AML-193 (cell line): ENCODE data around the gene PGM2.
"Not testable (repeated sequence)": the region's sequence is repeated elsewhere in the genome, so short reads cannot be mapped to it uniquely, and the experiment has no call there.

ENCODE experiments used
- DNase-seq, 2 experiments: peaks; one replicate each; lab custom pipeline; 2025; lab: John Stamatoyannopoulos, UW

Gene PGM2

DNA sequence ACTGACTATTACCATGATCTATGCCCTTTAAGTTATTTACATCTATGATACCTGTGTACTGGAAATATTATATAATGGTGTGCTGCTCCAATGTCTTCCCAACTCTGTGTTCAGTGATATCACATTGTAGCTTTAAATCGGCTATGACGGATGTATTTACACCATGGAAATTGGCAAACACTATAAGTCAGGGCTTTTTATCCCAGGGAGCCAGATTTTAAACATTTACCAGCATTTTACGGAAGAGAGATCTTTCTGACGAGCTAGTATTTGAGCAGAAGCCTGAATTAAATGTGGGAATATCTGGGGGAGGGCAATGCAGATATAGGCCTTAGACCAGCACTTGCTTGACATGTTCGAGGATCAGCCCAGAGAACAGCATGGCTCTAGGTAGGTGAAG, 7.7 kb upstream of the PGM2 start:
- no peak for DNase-seq

DNA sequence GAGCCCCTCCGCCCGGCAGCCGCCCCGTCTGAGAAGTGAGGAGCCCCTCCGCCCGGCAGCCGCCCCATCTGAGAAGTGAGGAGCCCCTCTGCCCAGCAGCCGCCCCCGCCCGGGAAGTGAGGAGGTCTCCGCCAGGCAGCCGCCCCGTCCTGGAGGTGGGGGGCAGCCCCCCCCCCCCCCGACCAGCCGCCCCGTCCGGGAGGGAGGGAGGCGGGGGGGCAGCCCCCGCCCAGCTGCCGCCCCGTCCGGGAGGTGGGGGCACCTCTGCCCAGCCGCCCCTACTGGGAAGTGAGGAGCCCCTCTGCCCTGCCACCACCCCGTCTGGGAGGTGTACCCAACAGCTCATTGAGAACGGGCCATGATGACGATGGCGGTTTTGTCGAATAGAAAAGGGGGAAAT, 6.0 kb upstream of the PGM2 start:
- not testable (repeated sequence) for DNase-seq

DNA sequence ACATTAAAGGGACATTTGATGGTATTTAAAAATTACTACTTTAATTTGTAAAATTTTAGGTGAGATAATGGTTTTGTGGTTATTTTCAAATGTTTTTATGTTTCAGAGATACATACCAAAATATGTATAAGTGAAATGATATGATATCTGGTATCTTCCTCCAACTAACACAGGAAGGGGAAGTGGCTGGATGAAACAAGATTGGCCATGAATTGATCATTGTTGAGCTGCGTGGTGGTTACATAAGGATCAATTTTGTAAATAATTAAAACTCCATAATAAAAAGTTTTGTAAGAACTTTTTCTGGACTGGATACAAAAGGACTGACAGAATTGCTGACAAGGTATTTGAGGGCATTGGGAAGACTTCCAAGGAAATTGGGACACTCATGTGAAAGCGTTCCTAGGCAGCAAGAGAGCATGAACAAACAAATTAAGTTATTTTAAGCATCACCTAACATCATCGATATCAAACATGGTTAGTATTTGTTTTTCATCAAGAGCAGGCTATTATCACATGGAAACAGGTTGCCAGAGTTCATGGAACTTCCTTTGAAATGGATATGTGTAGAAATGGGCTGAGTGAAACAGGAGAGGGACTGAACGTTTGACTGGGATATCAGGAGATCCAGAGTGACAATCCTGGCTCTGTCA, 4.4 kb upstream of the PGM2 start:
- DNase-seq: no peak

DNA sequence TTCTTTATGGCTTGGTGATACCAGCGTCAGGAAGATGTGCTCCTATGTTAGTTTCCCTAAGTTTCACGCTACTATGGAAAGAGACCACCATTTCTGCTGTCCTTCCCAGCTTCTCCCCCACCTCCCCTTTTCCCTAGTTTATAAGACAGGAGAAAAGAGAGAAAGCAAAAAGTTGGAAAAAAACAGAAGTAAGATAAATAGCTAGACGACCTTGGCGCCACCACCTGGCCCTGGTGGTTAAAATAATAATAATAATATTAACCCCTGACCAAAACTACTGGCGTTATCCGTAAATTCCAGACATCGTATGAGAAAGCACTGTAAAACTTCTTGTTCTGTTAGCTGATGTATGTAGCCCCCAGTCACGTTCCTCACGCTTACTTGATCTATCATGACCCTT, 985 bp upstream of the PGM2 start:
- DNase-seq: not testable (repeated sequence)

DNA sequence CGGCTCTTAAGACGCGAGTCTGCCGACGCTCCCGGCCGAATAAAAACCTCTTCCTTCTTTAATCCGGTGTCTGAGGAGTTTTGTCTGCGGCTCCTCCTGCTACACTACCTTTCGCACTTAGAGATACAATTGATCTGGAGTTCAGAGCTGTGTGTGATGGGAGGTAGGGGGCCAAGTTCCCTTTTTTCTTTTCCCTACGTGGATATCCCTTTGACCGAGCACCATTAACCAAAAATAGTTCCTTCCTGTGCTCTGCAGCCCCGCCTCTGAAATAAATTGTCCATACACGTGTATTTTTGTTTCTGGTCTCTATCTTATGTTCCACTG, 555 bp upstream of the PGM2 start:
- peak; percentile 81 to 82 for DNase-seq

DNA sequence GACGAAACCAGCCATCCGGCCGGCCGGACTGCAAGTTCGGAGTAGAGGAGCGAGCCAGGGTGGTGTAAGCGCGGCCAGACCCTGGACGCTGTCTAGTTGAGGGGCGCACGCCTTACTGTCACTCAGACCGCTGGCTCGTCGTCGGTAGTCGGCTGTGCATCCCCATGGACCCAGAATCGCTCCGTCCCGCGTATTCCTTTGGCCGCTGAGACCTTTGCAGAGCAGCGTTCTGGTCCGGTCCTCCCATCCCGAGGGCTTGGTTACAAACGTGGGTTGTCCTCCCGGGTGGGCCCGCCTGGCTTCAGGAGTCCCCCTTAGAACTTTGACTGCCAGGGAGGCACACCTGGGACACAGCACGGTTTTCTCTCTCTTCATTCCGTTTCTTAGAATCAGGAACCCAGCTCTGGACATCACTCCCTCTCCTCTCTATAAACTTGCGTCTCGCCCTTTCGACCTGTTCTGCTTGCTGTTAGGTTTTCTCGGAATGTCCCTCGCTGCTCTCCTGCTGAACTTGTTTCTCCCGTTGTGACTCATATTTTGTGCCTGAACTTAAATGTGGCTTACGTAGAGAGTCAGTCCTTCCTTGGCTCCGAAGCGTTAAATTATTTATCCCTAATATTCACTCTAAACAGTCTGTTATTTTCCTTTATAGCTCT, 672 bp downstream of the PGM2 start:
- peak in 1 of 2 experiments; percentile 17 for DNase-seq

DNA sequence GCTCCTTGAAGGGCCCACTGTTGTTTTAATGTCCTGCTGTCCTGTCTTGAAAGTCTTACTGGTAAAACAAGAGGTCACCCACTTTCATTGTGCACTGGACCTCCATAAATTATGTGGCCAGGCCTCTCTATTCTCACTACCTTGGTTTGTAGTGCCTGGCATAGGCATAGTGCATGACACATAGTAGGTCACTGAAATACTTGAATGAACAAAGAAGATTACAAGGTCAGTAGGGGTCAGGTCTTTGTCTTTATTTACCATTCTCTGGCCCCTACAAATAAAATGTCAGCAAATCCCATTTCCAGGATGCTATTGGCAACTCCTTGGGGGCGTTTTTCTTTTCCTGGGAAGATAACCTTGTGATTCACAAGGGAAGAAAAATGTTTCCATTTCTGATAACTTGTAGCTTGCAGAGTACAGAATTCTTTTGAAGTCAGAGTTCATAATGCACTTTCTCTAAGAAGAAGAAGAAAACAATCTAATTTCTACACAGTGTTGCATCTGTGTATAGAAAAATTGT, 1.4 kb downstream of the PGM2 start:
- DNase-seq: no peak

DNA sequence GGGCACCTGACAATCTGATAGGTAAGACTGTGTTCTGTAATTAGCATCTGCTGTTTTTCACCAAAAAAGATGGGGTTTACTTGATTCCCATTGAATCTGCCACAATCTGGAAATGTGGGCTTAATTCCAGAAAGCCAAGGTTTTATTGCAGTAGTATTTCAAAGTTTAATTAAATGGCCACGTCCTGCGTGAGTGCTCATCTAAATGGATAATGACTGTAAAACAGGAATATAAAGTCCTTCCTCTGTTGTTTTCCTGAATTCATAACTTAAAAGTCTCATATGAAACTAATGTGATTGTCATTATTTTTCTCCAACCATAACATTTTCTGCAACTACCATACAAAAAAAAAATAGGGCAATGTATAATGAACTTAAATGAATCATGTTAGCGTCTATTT, 2.4 kb downstream of the PGM2 start:
- DNase-seq: no peak

DNA sequence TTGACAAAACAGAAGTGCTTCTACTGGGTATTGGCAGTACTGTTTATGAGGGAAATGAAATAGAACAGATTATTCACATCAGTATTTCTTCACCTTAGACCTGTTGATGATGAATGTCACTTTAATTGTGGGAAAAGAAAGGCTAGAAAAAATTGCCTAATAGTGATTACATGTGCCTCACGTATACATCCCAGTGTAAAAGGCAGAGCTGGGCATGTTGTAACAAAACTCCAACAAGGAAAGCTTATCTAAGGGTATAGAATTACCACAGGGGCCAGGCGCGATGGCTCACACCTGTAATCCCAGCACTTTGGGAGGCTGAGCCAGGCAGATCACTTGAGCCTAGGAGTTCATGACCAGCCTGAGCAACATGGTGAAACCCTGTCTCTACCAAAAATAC, 4.2 kb downstream of the PGM2 start:
- DNase-seq: no peak

DNA sequence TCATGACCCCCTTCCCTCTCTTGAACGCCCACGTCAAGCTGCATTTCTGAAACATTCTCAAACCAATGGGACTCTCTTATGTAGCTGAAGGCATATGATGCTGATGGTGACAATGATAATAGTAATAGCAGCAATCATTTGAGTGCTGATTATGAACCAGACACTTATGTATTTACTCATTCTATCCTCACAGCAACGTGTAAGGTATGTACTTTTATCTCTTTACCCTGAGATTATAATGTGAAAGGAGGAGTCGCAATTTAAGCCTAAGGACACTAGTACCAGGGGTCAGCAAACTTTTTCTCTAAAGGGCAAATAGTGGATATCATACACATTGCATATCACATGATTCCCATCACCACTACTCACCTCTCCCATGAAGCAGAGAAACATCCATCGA, 8.5 kb downstream of the PGM2 start:
- DNase-seq: no peak

DNA sequence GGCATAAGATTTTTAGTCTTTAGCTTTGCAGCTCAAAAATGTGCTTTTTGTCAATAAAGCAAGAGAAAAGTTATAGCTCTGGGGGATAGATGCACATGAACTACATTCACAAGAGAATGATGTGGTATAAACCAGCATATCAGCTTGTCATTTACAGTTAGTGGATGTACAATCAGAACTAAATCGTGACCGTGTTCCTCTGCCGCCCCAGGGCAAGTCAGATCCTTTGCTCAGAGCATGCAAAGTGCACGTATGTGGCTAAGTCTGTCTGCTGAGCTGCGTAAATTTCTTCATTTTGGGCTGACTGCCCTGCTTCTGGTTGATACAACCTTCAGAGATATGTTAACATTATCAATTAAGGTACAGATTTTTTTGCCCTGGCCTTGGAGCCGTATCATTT, 9.3 kb downstream of the PGM2 start:
- no peak for DNase-seq

DNA sequence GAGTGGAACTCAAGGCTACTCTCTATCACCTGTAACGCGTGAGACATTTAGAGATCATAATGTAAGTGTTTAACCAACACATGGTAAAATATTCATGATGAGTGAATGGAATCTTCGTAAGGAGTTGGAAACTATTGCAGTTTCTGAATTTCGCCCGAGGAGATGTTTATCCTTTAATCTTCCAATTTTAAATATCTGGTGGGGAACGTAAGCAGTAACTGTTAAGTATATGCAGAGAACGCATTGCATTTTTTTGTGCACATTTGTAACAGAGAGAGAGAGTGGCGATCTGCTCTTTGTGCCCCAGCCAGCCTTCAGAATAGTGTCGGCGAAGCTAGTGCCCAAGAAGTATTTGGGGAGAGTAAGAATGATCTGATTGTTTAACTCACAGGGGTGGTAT, 9.8 kb downstream of the PGM2 start:
- DNase-seq: no peak

DNA sequence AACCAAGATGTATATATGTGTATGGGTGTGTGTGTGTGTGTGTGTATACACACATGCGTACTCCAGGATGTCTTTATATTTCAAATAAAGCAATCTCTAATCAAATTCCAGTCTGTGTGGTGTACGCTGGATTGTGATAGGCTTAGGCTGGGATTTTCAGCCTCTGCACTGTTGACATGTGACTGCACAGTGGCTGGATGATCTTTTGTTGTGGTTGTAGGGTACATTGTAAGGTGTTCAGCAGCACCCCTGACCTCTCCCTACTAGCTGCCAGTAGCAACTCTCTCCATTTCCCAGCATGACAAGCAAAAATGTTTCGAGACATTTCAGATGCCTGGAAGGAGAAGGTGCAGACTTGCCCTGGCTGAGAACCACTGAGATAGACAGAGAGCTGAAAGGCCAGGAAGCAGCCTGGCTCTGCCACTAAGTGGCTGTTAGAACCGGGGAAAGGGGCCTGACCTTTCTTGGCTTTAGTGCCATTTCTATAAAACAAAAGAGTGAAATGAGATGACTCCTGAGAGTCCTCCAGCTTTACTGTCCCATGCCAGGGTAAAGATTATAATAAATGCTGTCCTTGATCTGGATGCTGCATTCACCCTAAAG, 10.5 kb downstream of the PGM2 start:
- DNase-seq: no peak

DNA sequence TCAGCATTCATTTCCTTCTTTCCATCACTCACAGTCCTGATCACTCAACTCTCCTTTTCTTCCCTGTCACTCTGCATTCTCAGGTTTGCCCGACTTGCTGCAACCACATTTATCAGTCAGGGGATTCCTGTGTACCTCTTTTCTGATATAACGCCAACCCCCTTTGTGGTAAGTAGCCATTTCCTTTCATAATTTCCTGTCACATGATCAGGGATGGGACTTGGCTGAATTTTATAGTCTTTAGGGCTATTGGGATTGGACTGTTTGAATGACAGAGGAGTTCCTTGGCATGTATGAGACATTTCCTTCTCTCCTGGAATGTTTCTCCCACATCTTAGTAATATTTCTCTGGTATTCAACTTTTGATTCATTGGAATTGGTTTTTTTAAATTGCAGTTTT, 11.0 kb downstream of the PGM2 start:
- no peak for DNase-seq

DNA sequence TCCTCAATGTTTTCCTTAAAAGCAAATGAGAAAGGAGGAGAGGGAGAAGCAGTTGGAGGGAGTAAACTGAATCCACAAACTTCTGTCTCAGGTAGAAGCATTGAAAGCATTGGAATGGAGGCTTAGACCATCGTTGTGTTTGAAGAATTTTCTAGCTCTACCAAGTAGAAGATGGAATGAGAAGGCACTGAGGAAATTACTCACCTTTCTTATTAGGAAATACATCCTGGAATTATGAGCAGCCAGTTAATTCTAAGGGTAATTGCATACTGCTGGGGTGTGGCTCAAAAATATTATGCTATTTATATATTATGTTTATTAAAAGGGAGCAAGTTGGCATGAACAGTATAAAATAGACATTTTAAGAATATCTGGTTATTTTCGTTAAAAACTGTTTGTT, 12.9 kb downstream of the PGM2 start:
- no peak for DNase-seq

DNA sequence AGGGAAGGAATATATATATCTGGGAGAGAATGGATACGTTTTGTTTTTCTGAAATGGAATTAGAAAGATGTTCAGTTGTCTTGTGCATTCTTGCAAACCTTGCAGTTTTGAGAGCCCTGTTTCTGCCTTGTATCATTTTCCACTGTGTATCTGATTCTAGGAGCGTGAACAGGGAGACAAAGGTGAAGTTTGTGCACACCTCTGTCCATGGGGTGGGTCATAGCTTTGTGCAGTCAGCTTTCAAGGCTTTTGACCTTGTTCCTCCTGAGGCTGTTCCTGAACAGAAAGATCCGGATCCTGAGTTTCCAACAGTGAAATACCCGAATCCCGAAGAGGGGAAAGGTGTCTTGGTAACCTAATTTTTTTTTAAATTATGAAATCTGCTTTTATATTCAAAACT, 17.7 kb downstream of the PGM2 start:
- no peak for DNase-seq

DNA sequence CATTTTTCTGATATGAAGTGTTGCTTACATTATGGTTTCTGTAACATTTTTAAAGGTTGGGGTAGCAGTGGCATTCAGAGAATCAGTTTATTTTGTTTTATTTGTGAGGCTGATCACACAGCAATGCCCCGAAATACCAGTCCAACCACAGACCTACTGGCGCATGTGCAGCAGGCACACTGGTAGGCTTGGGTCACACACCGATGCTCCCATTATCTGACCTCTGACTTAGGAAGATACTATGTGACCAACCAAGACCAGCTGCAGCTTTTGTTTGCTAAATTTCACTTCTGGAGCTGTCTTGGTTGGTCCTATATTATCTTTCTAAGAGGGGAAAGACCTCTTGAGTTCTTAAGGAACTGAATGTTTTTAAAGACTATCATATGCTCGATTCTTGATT, 18.7 kb downstream of the PGM2 start:
- DNase-seq: no peak

DNA sequence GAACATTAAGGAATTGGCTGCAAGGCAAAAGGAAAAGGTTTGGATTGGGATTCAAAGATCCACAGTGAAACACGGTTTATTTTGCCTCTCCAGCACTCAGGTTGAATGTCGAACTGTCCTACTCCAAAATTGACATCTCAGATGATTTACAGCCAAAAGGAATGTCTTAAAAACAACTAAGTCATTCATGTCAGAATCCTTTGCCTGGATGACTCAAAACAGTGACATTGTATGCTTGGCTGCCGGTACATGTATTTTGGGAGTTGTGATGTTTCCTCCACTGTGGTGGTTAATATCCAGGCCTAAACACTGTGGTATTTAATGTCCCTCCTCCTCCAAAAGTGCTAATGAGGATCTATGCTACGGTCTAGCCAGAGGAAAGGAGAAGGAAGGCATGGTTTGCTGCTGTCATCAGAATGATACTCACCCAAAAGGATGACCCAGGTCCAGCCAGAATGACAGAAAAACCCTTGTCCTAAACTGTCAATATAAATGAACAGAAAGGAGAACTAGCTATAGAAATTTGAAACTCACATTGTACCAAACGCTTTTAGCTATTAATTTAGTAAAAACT, 20.9 kb downstream of the PGM2 start:
- no peak for DNase-seq

DNA sequence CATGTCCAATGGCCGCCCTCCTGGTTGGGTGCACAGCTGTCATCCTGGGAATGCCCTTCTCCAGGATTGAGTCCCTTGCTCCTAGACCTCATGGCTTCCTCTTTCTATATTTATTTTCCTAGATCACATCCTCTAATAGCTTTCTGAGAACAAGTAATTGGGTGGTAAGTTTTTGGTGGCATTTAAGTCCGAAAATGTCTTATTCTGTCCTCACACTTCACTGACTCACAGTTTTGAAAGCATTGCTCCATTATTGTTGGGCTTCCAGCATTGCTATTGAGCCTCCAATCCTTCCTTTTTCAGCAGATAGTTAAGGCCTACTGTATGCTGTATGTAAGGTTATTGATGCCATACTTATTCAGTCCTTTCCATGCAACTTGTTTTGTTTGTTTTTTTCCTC, 25.9 kb downstream of the PGM2 start:
- no peak for DNase-seq

DNA sequence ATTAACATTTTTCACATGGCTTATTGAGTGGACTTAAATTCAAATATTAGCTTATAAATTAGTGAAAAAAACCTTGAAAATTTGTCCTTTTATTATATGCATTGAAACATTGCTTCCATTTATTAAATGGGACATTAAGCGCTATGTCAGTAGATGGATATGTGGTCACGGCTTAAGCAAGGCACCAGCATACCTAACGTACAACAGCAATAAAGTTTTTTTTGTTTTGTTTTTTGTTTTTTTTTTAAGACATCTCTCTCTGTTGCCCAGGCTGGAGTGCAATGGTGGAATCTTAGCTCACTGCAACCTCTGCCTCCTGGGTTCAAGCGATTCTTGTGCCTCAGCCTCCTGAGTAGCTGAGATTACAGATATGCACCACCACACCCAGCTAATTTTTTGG, 31.6 kb downstream of the PGM2 start:
- no peak for DNase-seq

DNA sequence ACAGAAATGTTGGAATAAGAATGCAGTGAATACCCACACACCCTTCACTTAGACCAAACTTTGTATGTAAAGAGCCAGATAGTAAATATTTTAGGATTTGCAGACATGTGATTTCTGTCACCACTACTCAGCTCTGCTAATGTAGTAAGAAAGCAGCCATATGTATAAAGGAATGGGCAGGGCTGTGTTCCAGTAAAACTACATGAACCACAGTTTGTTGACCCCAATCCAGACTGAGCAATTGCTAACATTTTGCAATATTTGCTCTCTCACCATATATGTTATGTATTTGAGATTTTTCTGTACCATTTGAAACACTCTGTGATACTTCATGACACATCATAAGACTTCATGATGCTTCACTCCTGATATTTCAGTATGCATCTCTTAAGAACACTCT, 32.4 kb downstream of the PGM2 start:
- no peak for DNase-seq

DNA sequence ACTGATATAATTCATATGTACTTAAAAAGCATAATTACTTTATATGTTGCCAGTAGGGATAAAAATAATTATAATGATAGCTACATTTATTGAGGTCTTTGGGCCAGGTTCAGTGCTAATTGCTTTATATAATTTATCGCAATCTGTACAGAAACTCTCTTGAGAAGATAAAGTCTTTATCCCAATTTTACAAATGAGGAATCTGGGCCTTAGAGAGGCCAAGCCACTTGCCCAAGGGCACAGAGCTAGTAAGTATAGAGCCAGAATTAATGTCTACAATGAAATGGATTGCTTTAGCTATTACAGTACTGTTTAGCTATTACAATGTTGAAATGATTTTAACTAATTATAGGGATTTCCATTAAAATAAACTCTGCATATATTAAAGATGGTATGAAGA, 33.8 kb downstream of the PGM2 start:
- no peak for DNase-seq

DNA sequence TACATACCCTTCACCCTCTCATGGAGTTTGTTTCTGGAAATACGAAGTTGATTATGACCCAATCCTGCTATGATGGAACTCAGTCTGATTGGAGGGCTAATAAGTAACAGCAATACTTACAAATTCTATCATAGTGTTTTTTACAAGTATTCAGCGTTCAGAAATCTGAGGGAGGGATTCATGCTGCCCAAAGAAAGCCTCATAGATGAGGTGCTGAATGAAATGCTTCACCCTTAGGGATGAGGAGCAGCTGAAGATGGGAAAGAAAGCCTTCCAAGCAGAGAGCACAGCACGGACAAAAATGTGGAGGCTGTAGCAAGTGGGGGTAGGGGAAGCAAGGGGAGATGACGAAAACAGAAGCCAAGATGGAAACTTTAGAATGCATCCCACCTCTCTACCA, 36.5 kb downstream of the PGM2 start:
- DNase-seq: no peak
